AG04449 (cell line): ENCODE results near the gene SWSAP1.

ENCODE experiments used
- CTCF ChIA-PET: fragments of 350-600 bp; formaldehyde crosslinking; extraction: SDS; loops from one replicate; lab custom pipeline; 2021; ENCODE audit warnings: antibody characterized with exemption; lab: Yijun Ruan, JAX
- POLR2A ChIA-PET: fragments of 400-600, 350-600 bp; formaldehyde crosslinking; extraction: SDS; loops from one replicate; lab custom pipeline; 2020; ENCODE audit warnings: antibody characterized with exemption, inconsistent platforms; lab: Yijun Ruan, JAX
- DNase-seq: peaks from one replicate; pipeline ENCODE4 v3.0.0-alpha.2; 2010; ENCODE audit warnings: low read depth, low spot score
- H3K4me3 ChIP-seq: 2 replicates; pipeline ENCODE4 v1.5.1; 2011; ENCODE audit warnings: low read depth, mild to moderate bottlenecking, control low read depth, low read length
- CTCF ChIP-seq: IDR thresholded peaks from one replicate; pipeline ENCODE4 v1.5.1; 2011; ENCODE audit warnings: mild to moderate bottlenecking, moderate library complexity, low read length, control low read depth, inconsistent platforms; ENCODE audit not compliant: insufficient read depth; ENCODE audit errors: missing control alignments

SWSAP1 gene

GRCh38 chr19:11380653-11381537, 6.4 kb downstream of the SWSAP1 start:
- ChIA-PET POLR2A (interaction anchor here (0.7 to 1.3 kb wide), 5 partner anchors 10 to 243 kb away, joined by 3 to 4 read pairs (median 4); partner anchors contain the start of genes CCDC159 and TMEM205), CTCF (interaction anchor here (0.5 to 4.0 kb wide), 41 partner anchors 8 to 156 kb away, joined by 3 to 45 read pairs (median 5); partner anchors contain the start of genes CCDC159, ODAD3, PRKCSH and RAB3D)
- peak overlapping the region; percentile 75 for H3K4me3 ChIP-seq
- TF ChIP-seq CTCF: peak; percentile 80
- DNase-seq: peak; percentile 65

GRCh38 chr19:11382898-11383705, 8.6 kb downstream of the SWSAP1 start:
- CTCF ChIA-PET: interaction anchor here (0.8 to 4.0 kb wide), 20 partner anchors 8 to 122 kb away, joined by 3 to 45 read pairs (median 4); partner anchors contain the start of genes ODAD3, PRKCSH and SWSAP1
- no peak for DNase-seq
- peak overlapping the region; percentile 38 for H3K4me3 ChIP-seq

GRCh38 chr19:11383706-11384048, 9.2 kb downstream of the SWSAP1 start:
- no peak for TF ChIP-seq CTCF
- POLR2A ChIA-PET: no interaction called here
- DNase-seq: no peak
- CTCF ChIA-PET: interaction anchor here (0.8 to 4.0 kb wide), 15 partner anchors 8 to 121 kb away, joined by 3 to 45 read pairs (median 4); partner anchors contain the start of genes ODAD3, PRKCSH and SWSAP1
- peak overlapping the region; percentile 38 for H3K4me3 ChIP-seq

More at GRCh38 chr19:11382898-11383705, 8.6 kb downstream of the SWSAP1 start:
- POLR2A ChIA-PET: no interaction called here
- TF ChIP-seq CTCF: peak; percentile 77

- ChIA-PET POLR2A (no interaction called here), CTCF (interaction anchor here (1.3 kb wide), 1 partner anchor 58 kb away, joined by 3 read pairs; no protein-coding TSS in a partner anchor)
- no peak for DNase-seq
- no peak for TF ChIP-seq CTCF
- no peak overlapping the region for H3K4me3 ChIP-seq
These were observed 10.3 kb downstream of the SWSAP1 start for GRCh38 chr19:11384778-11385129.

GRCh38 chr19:11387162-11388034, 12.9 kb downstream of the SWSAP1 start:
- CTCF ChIA-PET: interaction anchor here (0.6 to 1.1 kb wide), 2 partner anchors 28 to 134 kb away, joined by 3 to 4 read pairs; no protein-coding TSS in a partner anchor
- POLR2A ChIA-PET: interaction anchor here (0.6 kb wide), 1 partner anchor 74 kb away, joined by 3 read pairs; no protein-coding TSS in a partner anchor
- DNase-seq: no peak
- TF ChIP-seq CTCF: no peak
- no peak overlapping the region for H3K4me3 ChIP-seq
